GM19025 (cell line): ENCODE measurements around the gene IRF2.
A peak's percentile ranks its signal among the peaks of the same experiment; 100 is the strongest.

Experiments used
- ATAC-seq: cut with Tn5 transposase; IDR thresholded peaks from one replicate; pipeline ENCODE4 v1.9.1; 2021; ENCODE audit warnings: mild to moderate bottlenecking, low read depth, moderate library complexity; ENCODE audit not compliant: unreplicated experiment

The IRF2 gene

DNA sequence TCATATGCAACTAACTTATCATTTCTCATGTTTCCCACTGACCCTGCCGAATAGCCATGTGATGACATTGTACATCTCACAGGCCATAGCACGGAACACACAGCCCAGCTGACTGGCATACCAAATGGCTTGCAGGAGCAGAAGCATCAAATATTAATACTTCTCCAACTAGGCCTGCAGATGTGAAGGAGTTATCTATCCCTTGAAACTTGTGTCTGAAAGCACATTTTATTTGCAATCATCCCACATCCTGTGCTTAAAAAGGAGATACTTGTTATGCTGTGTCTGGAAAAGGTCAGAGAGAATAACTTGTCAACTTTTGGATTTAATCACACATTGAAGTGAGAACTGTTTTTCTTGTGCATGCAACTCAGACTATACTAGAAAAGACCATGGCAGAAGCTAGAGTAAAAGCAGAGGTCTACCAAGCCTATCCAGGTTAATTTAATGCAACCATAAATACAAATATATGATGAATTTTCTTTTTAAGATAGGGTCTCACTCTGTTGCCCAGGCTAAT lies 100.4 kb downstream of the IRF2 start:
- no peak for ATAC-seq

- no peak for ATAC-seq
These were observed 103.0 kb downstream of the IRF2 start for GRCh38 chr4:184371390-184371787.

DNA sequence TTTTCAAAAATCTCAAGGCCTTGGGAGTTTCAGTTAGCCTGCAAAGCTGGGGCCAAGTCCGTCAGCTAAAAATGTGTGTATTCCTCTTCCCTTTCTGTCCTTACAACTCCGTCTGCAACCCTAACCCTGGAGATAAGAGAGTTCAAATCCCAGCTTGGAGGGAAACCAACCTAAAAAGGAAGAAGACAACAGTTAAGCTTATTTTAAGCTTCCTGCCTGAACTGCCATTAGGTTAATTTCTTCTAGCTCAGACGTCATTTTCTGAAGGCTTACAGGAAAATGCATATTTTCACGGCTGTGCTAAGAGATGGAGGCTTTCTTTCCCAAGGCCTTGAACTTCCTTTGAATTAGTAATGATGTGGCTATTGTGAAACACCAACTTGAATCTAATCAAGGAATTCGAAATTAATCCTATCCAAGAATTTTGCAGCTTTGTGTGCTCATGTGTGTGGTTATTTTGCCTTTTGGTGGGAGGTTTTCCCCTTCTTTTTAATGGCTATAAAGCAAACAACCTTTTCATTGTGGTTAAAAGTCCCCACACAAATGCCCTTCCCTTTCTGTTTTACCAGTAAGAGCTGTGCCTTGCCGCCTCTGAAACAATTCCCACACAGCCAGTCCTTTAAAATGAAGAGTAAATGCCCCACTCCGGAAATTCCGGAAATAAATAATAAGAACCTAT lies 103.5 kb downstream of the IRF2 start:
- ATAC-seq: no peak

- no peak for ATAC-seq
These were observed 104.5 kb downstream of the IRF2 start for GRCh38 chr4:184369871-184370270.

- no peak for ATAC-seq
These were observed 105.6 kb downstream of the IRF2 start for GRCh38 chr4:184368731-184369130.

- ATAC-seq: no peak
These were observed 106.1 kb downstream of the IRF2 start for GRCh38 chr4:184368290-184368689.

DNA sequence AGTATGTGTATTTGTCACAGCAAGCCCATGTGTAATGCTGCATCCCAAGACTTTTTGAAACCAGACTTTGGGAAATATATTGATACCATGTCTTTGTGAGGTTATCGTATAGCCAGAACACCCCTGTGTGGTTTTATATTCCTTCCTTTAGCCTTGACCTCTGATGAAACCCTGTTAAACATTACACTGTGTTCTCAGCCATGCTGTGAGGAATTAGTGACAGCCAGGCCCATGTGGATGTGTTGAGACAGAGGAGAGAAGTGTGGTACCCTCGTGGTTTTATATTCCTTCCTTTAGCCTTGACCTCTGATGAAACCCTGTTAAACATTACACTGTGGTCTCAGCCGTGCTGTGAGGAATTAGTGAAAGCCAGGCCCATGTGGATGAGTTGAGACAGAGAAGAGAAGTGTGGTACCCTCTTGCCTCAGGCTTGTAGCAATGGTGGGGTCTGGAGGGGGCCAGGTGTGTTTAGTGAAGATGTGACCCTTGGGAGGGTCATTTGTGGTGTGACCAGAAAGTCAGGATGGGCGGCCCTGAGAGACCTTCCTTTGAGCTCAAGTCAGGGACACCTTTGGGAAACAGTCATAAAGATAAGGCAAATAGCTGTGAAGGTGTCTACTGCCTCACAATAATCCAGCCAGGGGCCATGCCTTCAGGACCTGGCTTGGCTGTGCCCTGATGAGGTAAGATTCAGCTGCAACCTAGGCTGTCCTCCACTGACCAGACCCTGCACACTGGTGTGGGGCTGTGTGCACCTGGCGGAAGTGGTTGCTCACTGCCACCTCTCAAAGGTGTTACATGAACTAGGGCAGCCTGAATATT lies 110.0 kb downstream of the IRF2 start:
- ATAC-seq: peak; percentile 75

DNA sequence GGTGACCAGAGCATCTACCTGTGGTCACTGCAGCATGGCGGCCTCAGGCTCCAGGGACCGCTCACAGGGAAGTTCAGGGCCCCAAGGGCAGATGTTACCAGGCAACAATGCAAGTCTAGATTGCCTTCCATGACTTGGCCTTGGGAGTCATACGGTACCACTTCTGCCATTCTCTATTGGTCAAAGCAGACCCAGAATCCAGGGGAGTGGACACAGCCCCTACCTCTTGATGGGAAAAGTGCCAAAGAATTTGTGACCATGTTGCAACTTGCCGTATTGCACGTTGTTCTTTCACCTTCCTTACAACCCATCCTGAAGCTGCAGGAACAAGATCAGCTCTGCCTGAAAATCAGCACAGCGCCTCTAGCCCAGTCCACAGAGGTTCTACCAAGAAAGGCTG lies 111.1 kb downstream of the IRF2 start:
- ATAC-seq: no peak

- ATAC-seq: no peak
These were observed 112.0 kb downstream of the IRF2 start for GRCh38 chr4:184362396-184362795.

DNA sequence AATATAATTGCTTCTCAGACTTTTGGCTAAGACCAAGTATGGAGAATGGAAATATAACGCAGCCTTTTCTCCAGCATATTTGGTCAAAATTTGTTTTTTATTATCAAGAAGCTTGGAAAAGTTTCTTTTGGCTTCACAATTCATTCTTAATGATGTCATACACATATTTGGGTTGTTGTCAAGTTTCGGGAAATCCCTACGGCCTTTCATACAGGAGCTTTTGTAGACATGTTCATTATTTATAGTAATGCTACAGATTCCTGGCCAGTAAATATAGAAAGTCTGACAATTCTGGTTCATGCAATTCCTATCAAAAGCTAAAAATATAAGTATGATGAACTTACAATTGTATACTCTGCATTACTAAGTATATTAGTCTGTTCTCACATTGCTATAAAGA lies 112.9 kb downstream of the IRF2 start:
- no peak for ATAC-seq

GRCh38 chr4:184359888-184360287 lies 114.5 kb downstream of the IRF2 start:
- ATAC-seq: no peak

GRCh38 chr4:184358521-184359232 lies 115.7 kb downstream of the IRF2 start:
- ATAC-seq: no peak

GRCh38 chr4:184357772-184358171 lies 116.6 kb downstream of the IRF2 start:
- no peak for ATAC-seq

DNA sequence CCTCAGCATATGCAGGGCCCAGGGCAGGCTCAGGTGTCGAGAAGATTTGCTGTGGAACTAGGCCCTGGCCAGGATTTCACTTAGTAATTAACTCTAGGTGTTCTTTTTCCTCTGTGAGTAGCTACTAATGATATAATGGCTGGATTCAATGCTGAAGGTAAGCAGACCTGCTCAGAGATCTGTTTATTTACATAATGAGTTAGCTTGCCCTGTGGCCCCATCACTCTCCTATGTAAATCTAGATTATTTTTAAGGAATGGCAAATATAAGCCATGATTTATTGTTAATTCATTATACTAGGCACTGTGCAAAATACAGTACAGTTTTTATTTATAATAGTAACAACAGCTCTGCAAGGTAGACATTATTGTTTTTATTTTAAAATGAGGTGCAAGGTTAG lies 117.2 kb downstream of the IRF2 start:
- ATAC-seq: no peak

DNA sequence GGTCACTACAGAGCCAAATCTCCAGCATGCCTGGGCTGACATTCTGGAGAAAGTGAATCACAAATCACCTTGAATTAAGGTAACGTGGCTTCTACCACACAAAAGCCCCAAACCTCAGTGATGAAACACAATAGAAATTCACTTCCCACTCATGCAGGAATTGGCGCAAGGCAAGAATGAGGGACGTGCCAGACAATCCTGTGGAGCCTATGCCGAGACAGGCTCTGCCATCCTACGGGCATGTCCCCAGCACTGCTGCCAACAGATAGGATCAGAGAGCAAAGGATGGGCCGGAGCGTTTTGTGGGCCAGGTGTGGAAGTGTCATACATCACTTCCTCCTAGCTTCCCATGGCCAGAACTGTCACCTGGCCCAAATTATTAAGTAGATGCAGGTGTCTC lies 118.0 kb downstream of the IRF2 start:
- no peak for ATAC-seq

DNA sequence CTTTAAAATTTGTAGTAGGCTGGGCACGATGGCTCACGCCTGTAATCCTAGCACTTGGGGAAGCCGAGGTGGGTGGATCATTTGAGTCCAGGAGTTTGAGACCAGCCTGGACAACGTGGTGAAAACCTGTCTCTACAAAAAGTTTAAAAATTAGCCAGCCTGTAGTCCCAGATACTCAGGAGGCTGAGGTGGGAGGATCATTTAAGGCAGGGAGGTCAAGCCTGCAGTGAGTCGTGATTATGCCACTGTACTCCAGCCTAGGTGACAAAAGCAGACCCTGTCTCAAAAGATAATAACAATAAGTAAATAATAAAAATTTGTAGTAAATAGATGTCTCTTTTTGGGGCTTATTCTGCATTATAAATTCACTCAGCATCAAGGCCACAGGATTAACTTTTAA lies 118.5 kb downstream of the IRF2 start:
- no peak for ATAC-seq

GRCh38 chr4:184355111-184355604 lies 119.2 kb downstream of the IRF2 start:
- ATAC-seq: no peak

DNA sequence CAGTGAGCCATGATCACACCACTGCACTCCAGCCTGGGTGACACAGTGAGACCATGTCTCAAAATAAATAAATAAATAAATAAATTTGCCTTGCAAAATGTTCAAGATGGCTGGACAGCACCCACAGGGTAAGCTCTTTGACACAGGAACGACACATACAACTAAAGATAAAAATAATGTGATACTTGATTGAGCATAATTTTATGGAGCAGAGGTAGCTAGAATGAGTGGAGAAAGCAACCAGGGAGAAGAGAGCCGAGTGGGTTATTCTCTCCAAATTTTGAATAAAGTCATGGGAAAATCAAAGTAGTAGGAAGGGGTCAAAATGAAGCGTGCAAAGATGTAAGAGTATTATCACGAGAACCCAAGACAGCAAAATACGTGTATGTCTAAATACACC lies 121.5 kb downstream of the IRF2 start:
- ATAC-seq: no peak

GRCh38 chr4:184351560-184352451 lies 122.5 kb downstream of the IRF2 start:
- no peak for ATAC-seq

DNA sequence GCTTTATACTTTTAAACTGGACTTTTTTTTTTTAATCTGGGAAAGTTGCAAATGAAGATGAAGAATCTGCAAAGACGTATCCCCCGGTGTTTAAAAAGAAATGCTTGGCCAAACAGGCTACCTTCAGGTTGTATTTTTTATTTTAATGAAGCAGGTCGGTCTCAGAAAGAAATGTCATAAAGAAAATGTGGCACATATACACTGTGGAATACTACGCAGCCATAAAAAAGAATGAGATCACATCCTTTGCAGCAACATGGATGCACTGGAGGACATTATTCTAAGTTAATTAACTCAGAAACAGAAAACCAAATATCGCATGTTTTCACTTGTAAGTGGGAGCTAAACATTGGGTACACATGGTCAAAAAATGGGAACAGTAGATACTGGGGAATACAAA lies 123.4 kb downstream of the IRF2 start:
- ATAC-seq: no peak
